ENCODE measurements around the gene ITCH. TPM values are rescaled to one million over a fixed set of nuclear protein-coding genes. Genes with fewer than 3 reads are reported as not detected.

The ITCH gene
- total RNA-seq, 5 donors from 2014 or later (not counting 1 experiment from before 2014, with no cell fraction given) = 50.5 to 63.6 (median 53.3) TPM

DNA sequence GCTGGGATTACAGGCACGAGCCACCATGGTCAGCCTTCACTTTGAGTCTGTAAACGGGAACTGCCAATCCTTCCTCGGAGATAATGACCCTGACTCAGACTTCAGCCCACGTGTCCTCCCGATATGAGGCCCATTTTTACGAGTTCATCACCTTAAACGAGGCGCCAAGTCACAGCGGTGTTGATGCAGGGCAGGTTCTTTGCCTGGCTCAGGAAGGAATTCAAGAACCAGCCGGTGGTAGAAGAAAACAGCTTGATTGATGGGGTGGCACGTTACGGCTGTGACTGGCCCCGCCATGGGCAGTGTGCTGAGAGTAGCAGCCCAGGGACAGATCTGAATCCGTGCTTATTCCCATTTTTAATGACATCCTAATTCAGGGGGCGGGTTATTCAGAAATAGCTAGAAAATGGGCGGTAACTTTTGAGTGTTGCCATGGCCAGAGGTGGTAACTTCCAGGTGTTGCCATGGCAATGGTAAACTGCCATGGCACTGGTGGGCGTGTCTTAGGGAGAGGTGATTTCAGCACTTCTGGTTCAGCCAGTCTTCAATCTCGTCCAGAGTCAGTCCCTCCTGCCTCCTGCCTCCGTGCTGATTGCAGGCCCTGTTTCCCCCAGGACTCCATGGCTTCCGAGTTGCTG is 186.3 kb downstream of the ITCH start:
- 74% methylated on average over 16 of the region's 20 CpGs for WGBS (ENCODE audit: insufficient coverage)
- Histone ChIP-seq H3K4me3 (ENCODE audit: control insufficient read depth in 1 of 2, extremely low read depth in 1 of 2, low read length in 1 of 2) (no peak overlapping the region), H3K27ac (ENCODE audit: low read length) (no peak overlapping the region), H3K27me3 (replicated peaks in 1 of 2; ENCODE audit: control insufficient read depth in 2 of 2, extremely low read depth in 1 of 2, insufficient read depth in 2 of 2, low read length in 1 of 2) (peaks cover 0 to 3% of the 10 kb centered on the region in 2 experiments), H3K36me3 (ENCODE audit: control insufficient read depth in 2 of 2, extremely low read depth in 1 of 2, insufficient read depth in 1 of 2, low read length in 1 of 2) (no peaks in the 10 kb centered on the region), H3K4me1 (ENCODE audit: control insufficient read depth in 1 of 2, extremely low read depth in 1 of 2, insufficient read depth in 2 of 2, low read length in 2 of 2) (peaks cover 0 to 5% of the 10 kb centered on the region in 2 experiments), H3K9me3 (no peaks in the 10 kb centered on the region)
- Mint-ChIP-seq H3K27me3 (no peaks in the 10 kb centered on the region), H3K4me3 (no peak overlapping the region), H3K36me3 (no peaks in the 10 kb centered on the region), H3K9me3 (no peaks in the 10 kb centered on the region), H3K4me1 (peaks cover 4 to 5% (median 5%) of the 10 kb centered on the region in 3 donors), H3K27ac (no peak overlapping the region)
- ChIA-PET CTCF (no interaction called here), POLR2A (no interaction called here)
- ATAC-seq (replicated peaks in 1 of 4) (no peak), DNase-seq (peak in 1 of 35 experiments; percentile 20)

DNA sequence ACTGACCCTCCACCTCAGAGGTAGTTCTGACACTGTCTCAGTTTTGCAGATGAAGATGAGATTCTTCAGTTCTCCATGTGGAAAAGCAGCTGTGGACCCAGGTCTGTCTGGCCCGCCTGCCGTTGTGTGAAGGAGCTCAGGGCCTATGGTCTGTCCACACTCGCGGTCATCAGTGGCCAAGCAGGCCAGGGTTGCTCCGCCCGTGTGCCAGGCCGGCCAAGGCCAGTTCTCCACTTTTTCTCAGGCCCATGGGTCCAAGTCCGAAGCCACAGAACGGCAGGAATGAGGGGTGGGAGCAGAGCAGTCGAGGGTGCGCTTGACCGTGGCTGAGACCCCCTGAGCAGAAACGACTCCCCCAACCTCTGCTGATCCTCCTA is 186.8 kb downstream of the ITCH start:
- POLR2A ChIA-PET = no interaction called here
- no peaks in the 10 kb centered on the region for H3K9me3 Mint-ChIP-seq
- H3K9me3 ChIP-seq = no peaks in the 10 kb centered on the region
- H3K27ac ChIP-seq (ENCODE audit: low read length) = no peak overlapping the region
- H3K36me3 Mint-ChIP-seq = no peaks in the 10 kb centered on the region
- no peak overlapping the region for H3K4me3 Mint-ChIP-seq
- peaks cover 0 to 3% of the 10 kb centered on the region in 2 experiments for H3K27me3 ChIP-seq (replicated peaks in 1 of 2; ENCODE audit: control insufficient read depth in 2 of 2, extremely low read depth in 1 of 2, insufficient read depth in 2 of 2, low read length in 1 of 2)
- no peaks in the 10 kb centered on the region for H3K4me1 ChIP-seq (ENCODE audit: control insufficient read depth in 1 of 2, extremely low read depth in 1 of 2, insufficient read depth in 2 of 2, low read length in 2 of 2)
- no peak for DNase-seq
- no peak overlapping the region for H3K27ac Mint-ChIP-seq
- CTCF ChIA-PET = no interaction called here
- no peaks in the 10 kb centered on the region for H3K36me3 ChIP-seq (ENCODE audit: control insufficient read depth in 2 of 2, extremely low read depth in 1 of 2, insufficient read depth in 1 of 2, low read length in 1 of 2)
- no peak for ATAC-seq (replicated peaks in 1 of 4)
- WGBS (ENCODE audit: insufficient coverage) = 93% methylated on average over 9 of the region's 13 CpGs
- H3K4me3 ChIP-seq (ENCODE audit: control insufficient read depth in 1 of 2, extremely low read depth in 1 of 2, low read length in 1 of 2) = no peak overlapping the region
- H3K27me3 Mint-ChIP-seq = no peaks in the 10 kb centered on the region
- H3K4me1 Mint-ChIP-seq = no peaks in the 10 kb centered on the region

DNA sequence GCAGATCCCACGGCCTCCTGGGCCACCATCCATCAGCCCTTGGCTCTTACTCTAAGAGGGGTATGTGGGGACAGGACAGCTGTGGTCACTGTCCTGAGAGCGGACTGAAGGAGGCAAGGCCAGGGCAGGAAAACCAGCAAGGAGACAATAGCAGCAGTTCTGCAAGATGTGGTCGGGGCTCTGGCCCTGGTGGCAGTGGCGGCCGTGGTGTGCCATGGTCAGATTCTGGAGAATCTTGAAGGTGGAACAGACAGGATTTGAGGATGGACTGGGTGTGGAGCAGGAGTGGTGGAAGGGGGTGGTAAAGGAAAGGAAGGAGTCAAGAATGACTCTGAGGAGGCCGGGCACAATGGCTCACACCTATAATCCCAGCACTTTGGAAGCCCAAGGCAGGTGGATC is 189.5 kb downstream of the ITCH start:
- no peak overlapping the region for H3K27ac ChIP-seq (ENCODE audit: low read length)
- ChIA-PET CTCF (no interaction called here), POLR2A (no interaction called here)
- DNase-seq (no peak), ATAC-seq (replicated peaks in 1 of 4) (no peak)
- no peak overlapping the region for H3K4me3 Mint-ChIP-seq
- peaks cover 0 to 2% of the 10 kb centered on the region in 2 experiments for H3K4me1 ChIP-seq (ENCODE audit: control insufficient read depth in 1 of 2, extremely low read depth in 1 of 2, insufficient read depth in 2 of 2, low read length in 2 of 2)
- H3K27me3 ChIP-seq (replicated peaks in 1 of 2; ENCODE audit: control insufficient read depth in 2 of 2, extremely low read depth in 1 of 2, insufficient read depth in 2 of 2, low read length in 1 of 2) = peaks cover 0 to 3% of the 10 kb centered on the region in 2 experiments
- no peak overlapping the region for H3K4me3 ChIP-seq (ENCODE audit: control insufficient read depth in 1 of 2, extremely low read depth in 1 of 2, low read length in 1 of 2)
- no peaks in the 10 kb centered on the region for H3K9me3 Mint-ChIP-seq
- H3K36me3 Mint-ChIP-seq = no peaks in the 10 kb centered on the region
- H3K27ac Mint-ChIP-seq = no peak overlapping the region
- H3K27me3 Mint-ChIP-seq = no peaks in the 10 kb centered on the region
- H3K4me1 Mint-ChIP-seq = peaks cover 4 to 7% (median 7%) of the 10 kb centered on the region in 3 donors
- WGBS (ENCODE audit: insufficient coverage) = 93% methylated on average over 4 of the region's 6 CpGs
- H3K9me3 ChIP-seq = no peaks in the 10 kb centered on the region
- no peaks in the 10 kb centered on the region for H3K36me3 ChIP-seq (ENCODE audit: control insufficient read depth in 2 of 2, extremely low read depth in 1 of 2, insufficient read depth in 1 of 2, low read length in 1 of 2)

DNA sequence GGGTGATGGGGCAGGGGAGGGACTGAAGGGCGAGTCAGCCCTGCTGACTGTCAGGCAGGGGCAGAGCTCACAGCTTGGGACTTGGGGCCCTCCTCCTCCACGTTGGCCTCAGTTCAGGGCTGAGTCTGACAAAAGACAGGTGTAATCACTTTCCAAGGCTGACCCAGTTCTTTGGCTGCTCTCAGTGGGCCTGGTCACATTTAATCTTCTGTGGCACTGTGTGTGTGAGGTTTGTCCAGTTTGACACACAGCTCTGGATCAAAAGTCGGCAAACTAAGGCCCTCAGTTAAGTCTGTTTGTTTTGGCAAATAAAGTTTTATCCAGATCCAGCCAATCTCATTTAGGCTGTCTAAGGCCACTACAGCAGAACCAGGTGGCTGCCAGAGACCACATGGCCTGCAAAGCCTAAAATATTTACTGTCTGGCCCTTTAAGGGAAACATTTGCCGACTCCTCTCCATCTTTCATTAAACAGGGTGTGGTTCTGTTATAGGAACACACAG is 190.3 kb downstream of the ITCH start:
- Mint-ChIP-seq H3K9me3 (no peaks in the 10 kb centered on the region), H3K4me1 (peaks cover 9 to 16% (median 15%) of the 10 kb centered on the region in 3 donors), H3K36me3 (no peaks in the 10 kb centered on the region), H3K27me3 (no peaks in the 10 kb centered on the region), H3K4me3 (no peak overlapping the region), H3K27ac (no peak overlapping the region)
- no peaks in the 10 kb centered on the region for H3K36me3 ChIP-seq (ENCODE audit: control insufficient read depth in 2 of 2, extremely low read depth in 1 of 2, insufficient read depth in 1 of 2, low read length in 1 of 2)
- POLR2A ChIA-PET = no interaction called here
- DNase-seq (no peak), ATAC-seq (replicated peaks in 1 of 4) (no peak)
- H3K9me3 ChIP-seq = no peaks in the 10 kb centered on the region
- no peak overlapping the region for H3K27ac ChIP-seq (ENCODE audit: low read length)
- WGBS (ENCODE audit: insufficient coverage) = 74% methylated on average over 2 of the region's 4 CpGs
- CTCF ChIA-PET = no interaction called here
- H3K27me3 ChIP-seq (replicated peaks in 1 of 2; ENCODE audit: control insufficient read depth in 2 of 2, extremely low read depth in 1 of 2, insufficient read depth in 2 of 2, low read length in 1 of 2) = no peaks in the 10 kb centered on the region
- peaks cover 2 to 9% of the 10 kb centered on the region in 2 experiments for H3K4me1 ChIP-seq (ENCODE audit: control insufficient read depth in 1 of 2, extremely low read depth in 1 of 2, insufficient read depth in 2 of 2, low read length in 2 of 2)
- no peak overlapping the region for H3K4me3 ChIP-seq (ENCODE audit: control insufficient read depth in 1 of 2, extremely low read depth in 1 of 2, low read length in 1 of 2)

DNA sequence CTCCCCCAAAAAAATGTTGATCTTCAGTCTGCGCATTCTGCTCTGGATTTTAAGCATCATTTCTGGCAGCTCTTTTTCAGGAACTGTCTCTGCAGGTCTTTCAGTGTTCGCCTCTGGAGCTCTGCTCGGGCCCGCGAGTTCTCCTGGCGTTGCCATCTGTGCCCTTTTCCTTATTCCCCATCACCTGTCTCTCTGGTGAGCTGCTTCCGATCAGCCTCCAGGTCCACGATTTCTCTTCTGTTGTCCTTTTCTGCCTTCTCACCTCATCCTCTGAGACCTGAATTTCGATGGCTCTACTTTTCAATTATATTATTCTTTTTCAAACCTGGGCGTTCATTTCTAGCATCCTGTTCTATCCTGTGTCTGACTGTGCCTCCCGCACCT is 194.9 kb downstream of the ITCH start:
- Histone ChIP-seq H3K36me3 (ENCODE audit: control insufficient read depth in 2 of 2, extremely low read depth in 1 of 2, insufficient read depth in 1 of 2, low read length in 1 of 2) (no peaks in the 10 kb centered on the region), H3K4me3 (ENCODE audit: control insufficient read depth in 1 of 2, extremely low read depth in 1 of 2, low read length in 1 of 2) (peak overlapping the region; percentile 67 to 84), H3K9me3 (no peaks in the 10 kb centered on the region), H3K4me1 (ENCODE audit: control insufficient read depth in 1 of 2, extremely low read depth in 1 of 2, insufficient read depth in 2 of 2, low read length in 2 of 2) (peaks cover 2 to 9% of the 10 kb centered on the region in 2 experiments), H3K27me3 (replicated peaks in 1 of 2; ENCODE audit: control insufficient read depth in 2 of 2, extremely low read depth in 1 of 2, insufficient read depth in 2 of 2, low read length in 1 of 2) (no peaks in the 10 kb centered on the region), H3K27ac (ENCODE audit: low read length) (peak overlapping the region; percentile 98)
- ChIA-PET POLR2A (interaction anchor here in 1 of 2 donors (1.0 kb wide), 2 partner anchors 41 to 150 kb away, joined by 3 to 7 read pairs; no protein-coding TSS in a partner anchor), CTCF (interaction anchor here in 1 of 2 donors (0.9 kb wide), 1 partner anchor 45 kb away, joined by 3 read pairs; no protein-coding TSS in a partner anchor)
- Mint-ChIP-seq H3K4me1 (peaks cover 12 to 16% (median 15%) of the 10 kb centered on the region in 3 donors), H3K9me3 (no peaks in the 10 kb centered on the region), H3K27ac (peak overlapping the region; percentile 39 to 72), H3K27me3 (no peaks in the 10 kb centered on the region), H3K4me3 (peak overlapping the region; percentile 73 to 90 (median 87)), H3K36me3 (no peaks in the 10 kb centered on the region)
- ATAC-seq (replicated peaks in 1 of 4) (no peak), DNase-seq (no peak)
- WGBS (ENCODE audit: insufficient coverage) = 34% methylated on average over 9 of the region's 11 CpGs

DNA sequence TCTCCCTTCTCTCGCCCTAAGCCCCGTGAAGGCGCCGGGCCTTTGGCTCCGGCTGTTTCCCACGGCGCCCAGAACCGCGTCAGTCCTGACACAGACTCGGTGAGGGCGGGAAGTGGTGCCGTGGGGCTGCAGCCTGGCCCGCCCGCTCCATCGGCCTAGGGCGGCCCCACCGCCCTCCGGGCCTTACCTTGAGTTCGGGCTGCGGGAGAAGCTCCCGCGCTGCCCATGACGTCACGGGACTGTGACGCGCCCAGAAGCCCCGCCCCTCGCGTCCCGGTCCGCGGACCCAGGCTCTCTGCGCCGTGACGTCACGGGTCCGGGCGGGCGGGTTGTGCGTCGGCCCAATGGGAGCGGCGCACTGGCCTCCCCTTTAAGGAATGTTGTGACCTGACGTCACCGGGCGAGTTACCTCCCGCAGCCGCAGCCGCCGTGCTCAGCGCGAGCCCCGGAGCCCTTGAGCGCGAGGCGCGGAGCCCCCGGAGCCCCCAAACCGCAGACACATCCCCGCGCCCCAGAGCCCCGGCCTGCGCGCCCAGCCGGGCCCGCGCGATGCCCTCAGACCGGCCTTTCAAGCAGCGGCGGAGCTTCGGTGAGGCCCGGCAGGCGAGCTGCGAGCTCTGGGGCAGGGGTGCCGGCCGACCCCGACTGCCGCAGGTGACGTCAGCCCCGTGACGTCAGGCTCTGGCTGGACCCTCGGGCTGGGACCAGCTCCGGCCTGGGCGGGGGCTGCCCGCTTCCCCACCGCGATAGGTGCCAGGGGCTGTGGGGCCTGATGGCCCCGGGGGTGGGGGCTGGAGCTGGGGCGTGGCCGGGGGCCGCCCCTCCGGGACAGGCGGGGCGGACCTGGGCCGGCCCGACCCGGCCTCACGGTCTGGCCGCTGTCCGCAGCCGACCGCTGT is 195.5 kb downstream of the ITCH start, which contains the start of gene MAP1LC3A:
TSS of gene MAP1LC3A (plus strand) at position 399 of the 899 bp plus-strand sequence. CDS start at position 550, 151 bp downstream.
- Histone ChIP-seq H3K4me3 (ENCODE audit: control insufficient read depth in 1 of 2, extremely low read depth in 1 of 2, low read length in 1 of 2) (peak within 1 kb of the TSS; percentile 67 to 84), H3K9me3 (no peaks in the 10 kb centered on the region), H3K4me1 (ENCODE audit: control insufficient read depth in 1 of 2, extremely low read depth in 1 of 2, insufficient read depth in 2 of 2, low read length in 2 of 2) (peaks cover 2 to 9% of the 10 kb centered on the region in 2 experiments), H3K36me3 (ENCODE audit: control insufficient read depth in 2 of 2, extremely low read depth in 1 of 2, insufficient read depth in 1 of 2, low read length in 1 of 2) (no peaks in the 10 kb centered on the region), H3K27me3 (replicated peaks in 1 of 2; ENCODE audit: control insufficient read depth in 2 of 2, extremely low read depth in 1 of 2, insufficient read depth in 2 of 2, low read length in 1 of 2) (no peaks in the 10 kb centered on the region), H3K27ac (ENCODE audit: low read length) (peak within 1 kb of the TSS; percentile 98)
- DNase-seq (peak; percentile 69 to 98 (median 93)), ATAC-seq (replicated peaks in 1 of 4) (peak; percentile 76 to 88 (median 81))
- 14% methylated on average over 96 of the region's 103 CpGs for WGBS (ENCODE audit: insufficient coverage)
- Mint-ChIP-seq H3K36me3 (no peaks in the 10 kb centered on the region), H3K4me3 (peak within 1 kb of the TSS; percentile 74 to 90 (median 87)), H3K9me3 (no peaks in the 10 kb centered on the region), H3K27me3 (no peaks in the 10 kb centered on the region), H3K4me1 (peaks cover 12 to 16% (median 15%) of the 10 kb centered on the region in 3 donors), H3K27ac (peak within 1 kb of the TSS; percentile 65 to 85)
- ChIA-PET POLR2A (interaction anchor here in 1 of 2 donors (1.0 kb wide), 2 partner anchors 42 to 149 kb away, joined by 3 to 7 read pairs; no protein-coding TSS in a partner anchor), CTCF (no interaction called here)
